Measurements from ENCODE around the gene EIF4E1B.

EIF4E1B gene

GRCh38 chr5:176626876-176627236 is 3.6 kb upstream of the EIF4E1B start:
- no peak for DNase-seq (ENCODE audit: low spot score)

- DNase-seq (ENCODE audit: low spot score): no peak
Measured at GRCh38 chr5:176627582-176627981, 2.9 kb upstream of the EIF4E1B start.

- no peak for DNase-seq (ENCODE audit: low spot score)
Measured at GRCh38 chr5:176628406-176629228, 1.9 kb upstream of the EIF4E1B start.

GRCh38 chr5:176629317-176629852 is 1.1 kb upstream of the EIF4E1B start:
- DNase-seq (ENCODE audit: low spot score): no peak

GRCh38 chr5:176630681-176631222 is 277 bp downstream of the EIF4E1B start:
- no peak for DNase-seq (ENCODE audit: low spot score)

- DNase-seq (ENCODE audit: low spot score): no peak
Measured at GRCh38 chr5:176631383-176632200, 1.1 kb downstream of the EIF4E1B start.

- DNase-seq (ENCODE audit: low spot score): no peak
Measured at GRCh38 chr5:176632745-176633144, 2.3 kb downstream of the EIF4E1B start.

GRCh38 chr5:176633598-176633997 is 3.1 kb downstream of the EIF4E1B start:
- no peak for DNase-seq (ENCODE audit: low spot score)

- no peak for DNase-seq (ENCODE audit: low spot score)
Measured at GRCh38 chr5:176636426-176636825, 6.0 kb downstream of the EIF4E1B start.

GRCh38 chr5:176637556-176637955 is 7.1 kb downstream of the EIF4E1B start:
- DNase-seq (ENCODE audit: low spot score): no peak

GRCh38 chr5:176638437-176638836 is 8.0 kb downstream of the EIF4E1B start:
- DNase-seq (ENCODE audit: low spot score): no peak

- no peak for DNase-seq (ENCODE audit: low spot score)
Measured at GRCh38 chr5:176639208-176639607, 8.7 kb downstream of the EIF4E1B start.

GRCh38 chr5:176639981-176640380 is 9.5 kb downstream of the EIF4E1B start:
- DNase-seq (ENCODE audit: low spot score): no peak

GRCh38 chr5:176640616-176641015 is 10.1 kb downstream of the EIF4E1B start:
- DNase-seq (ENCODE audit: low spot score): no peak

- no peak for DNase-seq (ENCODE audit: low spot score)
Measured at GRCh38 chr5:176642675-176643490, 12.4 kb downstream of the EIF4E1B start.

- DNase-seq (ENCODE audit: low spot score): no peak
Measured at GRCh38 chr5:176643491-176644219, 13.2 kb downstream of the EIF4E1B start.

- DNase-seq (ENCODE audit: low spot score): no peak
Measured at GRCh38 chr5:176644294-176644693, 13.8 kb downstream of the EIF4E1B start.

GRCh38 chr5:176644878-176645670 is 14.6 kb downstream of the EIF4E1B start:
- DNase-seq (ENCODE audit: low spot score): no peak

GRCh38 chr5:176646049-176646706 is 15.7 kb downstream of the EIF4E1B start:
- DNase-seq (ENCODE audit: low spot score): no peak

GRCh38 chr5:176646707-176647029 is 16.2 kb downstream of the EIF4E1B start:
- no peak for DNase-seq (ENCODE audit: low spot score)

Data from ecto neural progenitor cell (in vitro differentiated cells).